ENCODE data around the gene ZNF835. TPM values are rescaled to one million over a fixed set of nuclear protein-coding genes. Genes with fewer than 3 reads are reported as not detected.

ZNF835 gene
- total RNA-seq, 2 experiments from 2014 or later, result 3.0 to 4.2 TPM

Other genes starting within 250 kb of the ZNF835 start
- gene ZNF667, start 194.4 kb downstream of the ZNF835 start, total RNA-seq, result under 1 TPM; 0.50 to 0.78 TPM
- gene ZNF471, start 163.9 kb downstream of the ZNF835 start, total RNA-seq, result under 1 TPM; 0.40 to 0.78 TPM
- 1 to 10 TPM; 2.5 to 2.9 TPM for gene ZFP28, start 132.8 kb downstream of the ZNF835 start, total RNA-seq
- gene ZNF470, start 104.3 kb downstream of the ZNF835 start, total RNA-seq, result 1 to 10 TPM; 2.6 to 2.9 TPM
- gene ZNF71, start 76.5 kb downstream of the ZNF835 start, total RNA-seq, result 1 to 10 TPM; 6.7 to 6.9 TPM
- gene SMIM17, start 28.6 kb downstream of the ZNF835 start, total RNA-seq, result not detected
- gene PEG3, start 169.0 kb upstream of the ZNF835 start, total RNA-seq, result not detected
- gene ZIM2, start 169.0 kb upstream of the ZNF835 start, total RNA-seq, result not detected

All from activated CD8-positive, alpha-beta memory T cell treated with anti-CD3 and anti-CD28 coated beads for 36 hours (primary cell).